Chondrocyte (in vitro differentiated cells): ENCODE results near the gene LUZP2. TPM values are rescaled to one million over a fixed set of nuclear protein-coding genes. Genes with fewer than 3 reads are reported as not detected.
A peak's percentile ranks its signal among the peaks of the same experiment; 100 is the strongest.

Experiments
- DNase-seq: peaks from one replicate; pipeline ENCODE4 v3.0.0; 2021; ENCODE audit warnings: mixed read lengths, low spot score
- H3K27ac Mint-ChIP-seq: one replicate; pipeline ENCODE4 v1.8.0; 2021; ENCODE audit warnings: mild to moderate bottlenecking, moderate library complexity, mixed read lengths; ENCODE audit not compliant: unreplicated experiment
- H3K27me3 Mint-ChIP-seq: 2 replicates; pipeline ENCODE4 v1.8.0; 2021; ENCODE audit warnings: low read depth, mixed read lengths
- H3K36me3 Mint-ChIP-seq: 2 replicates; pipeline ENCODE4 v1.8.0; 2021; ENCODE audit warnings: low read depth, mixed read lengths
- H3K4me1 Mint-ChIP-seq: 2 replicates; pipeline ENCODE4 v1.8.0; 2021; ENCODE audit warnings: low read depth, mild to moderate bottlenecking, mixed read lengths
- H3K4me3 Mint-ChIP-seq: one replicate; pipeline ENCODE4 v1.8.0; 2021; ENCODE audit warnings: mild to moderate bottlenecking, moderate library complexity, mixed read lengths; ENCODE audit not compliant: unreplicated experiment
- H3K9me3 Mint-ChIP-seq: 2 replicates; pipeline ENCODE4 v1.8.0; 2021; ENCODE audit warnings: low read depth, mixed read lengths
- long read RNA-seq: library from polyadenylated mRNA; stranded (forward); transcript quantifications from one replicate; pipeline ENCODE4 v2.0.0, GENCODE V29; 2021
- total RNA-seq: library from RNA; stranded (reverse); gene quantifications from 3 replicates; pipeline ENCODE4 v1.2.1, GENCODE V29; 2021
- TF ChIP-seq, protein P1 (sequence below): fragments of 200-600 bp; sonication (generic); IDR thresholded peaks from 2 replicates; pipeline ENCODE4 v1.5.0; 2021; ENCODE audit warnings: antibody characterized with exemption, mild to moderate bottlenecking, moderate library complexity

The LUZP2 gene
- total RNA-seq: 12.3 to 34.3 TPM (median 13.9 TPM) in 3 replicates
- long read RNA-seq, full-length matches to known transcripts: 1 of 3 reads
- long read RNA-seq, partial matches to known transcripts: 1 of 3 reads
- long read RNA-seq, other reads (novel, unspliced or antisense): 1 of 3 reads

DNA sequence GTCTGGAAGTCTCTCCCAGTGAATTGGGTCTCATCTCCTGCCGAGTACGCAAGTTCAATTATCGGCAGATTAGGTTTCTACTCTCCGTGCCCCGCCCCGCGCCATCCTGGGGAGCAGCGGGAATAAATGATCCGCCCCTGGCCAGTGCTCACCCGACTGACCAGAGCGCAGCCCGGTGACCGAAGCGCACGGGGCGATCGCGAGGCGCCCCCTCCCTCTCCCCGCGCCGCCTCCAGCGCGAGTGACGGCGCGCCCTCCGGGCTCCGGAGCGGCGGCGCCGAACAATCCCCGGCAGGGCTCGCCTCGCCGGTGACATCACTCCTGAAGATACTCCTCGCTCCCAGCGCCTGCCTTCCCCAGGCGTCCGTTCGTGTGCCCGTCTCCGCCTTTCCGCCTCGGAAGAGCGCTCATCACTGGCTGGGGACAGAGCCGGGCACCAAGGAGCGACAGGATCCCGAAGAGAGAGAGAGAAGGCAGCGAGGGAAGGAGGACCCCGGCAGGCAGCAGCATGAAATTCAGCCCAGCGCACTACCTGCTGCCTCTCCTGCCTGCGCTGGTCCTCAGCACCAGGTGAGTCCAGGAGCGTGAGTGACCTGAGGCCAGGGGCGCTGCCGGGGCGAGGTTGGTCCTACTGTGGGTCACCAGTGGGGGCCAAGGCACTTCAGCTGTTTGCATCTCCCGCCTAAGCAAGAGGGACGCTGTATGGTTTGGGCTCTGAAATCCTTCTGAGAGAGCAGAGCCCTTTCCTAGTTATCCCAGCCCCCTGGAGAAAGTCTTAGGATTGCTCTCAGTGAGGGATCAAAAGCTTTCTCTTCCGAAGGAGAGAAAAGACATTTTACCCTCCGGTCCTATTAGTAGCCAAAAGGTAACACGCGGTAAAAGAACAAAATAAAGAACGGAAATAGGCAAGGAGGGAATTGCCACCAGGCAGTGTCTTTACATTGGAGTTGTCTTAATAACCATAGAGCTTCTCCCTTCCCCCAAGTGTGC is at the start of gene LUZP2:
Gene LUZP2, plus strand, starts transcription at position 318 of the 990 bp plus-strand sequence.
- H3K27me3 Mint-ChIP-seq: peaks cover 14% of the 10 kb centered on the region
- peak within 1 kb of the TSS; percentile 64 for H3K27ac Mint-ChIP-seq
- DNase-seq: peak; percentile 83
- H3K4me1 Mint-ChIP-seq: peaks cover 18% of the 10 kb centered on the region
- H3K9me3 Mint-ChIP-seq: no peaks in the 10 kb centered on the region
- H3K36me3 Mint-ChIP-seq: no peaks in the 10 kb centered on the region
- H3K4me3 Mint-ChIP-seq: peak within 1 kb of the TSS; percentile 89
- TF ChIP-seq, protein P1, sequence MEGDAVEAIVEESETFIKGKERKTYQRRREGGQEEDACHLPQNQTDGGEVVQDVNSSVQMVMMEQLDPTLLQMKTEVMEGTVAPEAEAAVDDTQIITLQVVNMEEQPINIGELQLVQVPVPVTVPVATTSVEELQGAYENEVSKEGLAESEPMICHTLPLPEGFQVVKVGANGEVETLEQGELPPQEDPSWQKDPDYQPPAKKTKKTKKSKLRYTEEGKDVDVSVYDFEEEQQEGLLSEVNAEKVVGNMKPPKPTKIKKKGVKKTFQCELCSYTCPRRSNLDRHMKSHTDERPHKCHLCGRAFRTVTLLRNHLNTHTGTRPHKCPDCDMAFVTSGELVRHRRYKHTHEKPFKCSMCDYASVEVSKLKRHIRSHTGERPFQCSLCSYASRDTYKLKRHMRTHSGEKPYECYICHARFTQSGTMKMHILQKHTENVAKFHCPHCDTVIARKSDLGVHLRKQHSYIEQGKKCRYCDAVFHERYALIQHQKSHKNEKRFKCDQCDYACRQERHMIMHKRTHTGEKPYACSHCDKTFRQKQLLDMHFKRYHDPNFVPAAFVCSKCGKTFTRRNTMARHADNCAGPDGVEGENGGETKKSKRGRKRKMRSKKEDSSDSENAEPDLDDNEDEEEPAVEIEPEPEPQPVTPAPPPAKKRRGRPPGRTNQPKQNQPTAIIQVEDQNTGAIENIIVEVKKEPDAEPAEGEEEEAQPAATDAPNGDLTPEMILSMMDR: peak; percentile 64

DNA sequence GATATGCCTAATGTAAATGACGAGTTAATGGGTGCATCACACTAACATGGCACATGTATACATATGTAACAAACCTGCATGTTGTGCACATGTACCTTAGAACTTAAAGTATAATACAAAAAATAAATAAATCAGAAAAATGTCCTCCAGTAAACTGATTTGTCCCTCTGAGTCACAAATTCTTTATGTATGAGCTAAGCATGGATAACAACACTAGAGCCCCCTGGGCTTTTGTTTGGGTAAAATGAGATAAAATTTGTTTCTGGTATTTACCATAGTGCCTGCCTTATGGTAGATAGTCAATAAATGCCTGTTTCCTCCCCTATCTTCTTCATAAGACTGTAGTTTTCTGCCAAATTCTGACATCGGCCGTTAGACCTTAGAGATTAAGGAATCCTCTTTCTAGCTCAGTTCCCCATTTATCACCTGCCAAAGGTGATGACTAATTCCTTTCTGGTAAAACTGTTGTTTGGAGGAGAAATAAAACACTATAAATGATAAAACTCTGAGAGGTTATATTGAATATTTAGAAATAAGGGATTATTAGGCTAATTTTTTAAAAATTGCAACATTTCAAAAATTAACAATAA is 43.6 kb upstream of the LUZP2 start:
- no peak overlapping the region for H3K27ac Mint-ChIP-seq
- no peaks in the 10 kb centered on the region for H3K36me3 Mint-ChIP-seq
- H3K9me3 Mint-ChIP-seq: no peaks in the 10 kb centered on the region
- DNase-seq: no peak
- no peaks in the 10 kb centered on the region for H3K4me1 Mint-ChIP-seq
- no peak overlapping the region for H3K4me3 Mint-ChIP-seq
- H3K27me3 Mint-ChIP-seq: no peaks in the 10 kb centered on the region
- TF ChIP-seq, protein P1: no peak

DNA sequence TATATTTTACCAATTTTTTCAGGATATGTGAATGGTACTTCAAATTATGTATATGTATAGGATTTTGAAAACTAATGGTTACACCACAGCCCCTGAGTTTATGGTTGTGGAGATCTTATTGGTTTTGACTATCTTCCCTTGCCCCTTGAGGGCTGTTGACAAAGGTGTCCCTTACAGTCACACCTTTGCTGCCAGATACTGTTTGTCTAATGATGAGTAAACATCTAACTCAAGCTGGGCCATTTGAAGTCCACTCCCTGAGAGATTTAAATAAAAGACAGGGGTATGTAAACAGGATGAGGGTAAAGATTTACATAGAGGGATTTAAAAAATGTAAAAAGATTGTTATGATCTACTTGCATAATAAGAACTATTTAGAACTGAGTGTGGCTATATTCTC is 38.9 kb upstream of the LUZP2 start:
- Mint-ChIP-seq H3K9me3 (no peaks in the 10 kb centered on the region), H3K36me3 (no peaks in the 10 kb centered on the region), H3K27ac (no peak overlapping the region), H3K27me3 (no peaks in the 10 kb centered on the region), H3K4me3 (no peak overlapping the region), H3K4me1 (no peaks in the 10 kb centered on the region)
- no peak for DNase-seq
- TF ChIP-seq, protein P1: no peak

DNA sequence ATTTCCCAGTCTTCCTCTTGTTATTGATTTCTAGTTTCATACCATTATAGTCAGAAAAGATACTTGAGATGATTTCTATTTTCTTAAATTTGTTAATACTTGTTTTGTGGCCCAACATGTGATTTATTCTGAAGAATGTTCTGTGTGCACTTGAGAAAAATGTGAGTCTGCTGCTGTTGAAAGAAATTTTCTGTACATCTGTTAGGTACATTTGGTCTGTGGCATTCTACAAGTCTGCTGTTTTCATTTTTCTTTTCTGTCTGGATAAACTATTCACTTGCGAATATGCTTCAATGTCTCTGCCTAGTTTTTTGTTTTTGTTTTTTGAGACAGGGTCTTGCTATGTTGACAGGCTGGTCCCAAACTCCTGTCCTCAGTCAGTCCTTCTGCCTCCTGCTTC is 26.4 kb upstream of the LUZP2 start:
- Mint-ChIP-seq H3K27ac (no peak overlapping the region), H3K9me3 (peaks cover 16% of the 10 kb centered on the region)
- TF ChIP-seq, protein P1: no peak

DNA sequence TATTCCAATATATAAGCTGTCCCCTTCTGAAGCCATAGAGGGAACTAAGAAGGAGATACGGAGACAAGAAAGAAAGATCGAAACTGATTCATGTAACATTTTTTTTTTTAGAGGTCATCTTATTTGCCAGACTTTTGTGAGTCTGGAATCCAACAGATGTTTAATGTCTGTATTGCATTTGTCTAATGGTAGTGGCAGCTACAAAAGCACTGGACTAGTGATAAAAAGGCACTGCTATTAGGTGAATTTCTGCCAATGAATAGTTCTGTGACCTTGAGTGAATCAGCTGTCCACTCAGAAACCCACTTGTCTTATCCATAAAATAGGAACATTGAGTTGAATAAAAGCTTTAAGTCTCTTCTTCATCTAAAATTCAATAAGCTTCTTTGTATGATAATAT is 25.8 kb upstream of the LUZP2 start:
- TF ChIP-seq, protein P1: no peak
- H3K27me3 Mint-ChIP-seq: no peaks in the 10 kb centered on the region

More for the DNA sequence above, 26.4 kb upstream of the LUZP2 start:
- Mint-ChIP-seq H3K36me3 (peaks cover 1% of the 10 kb centered on the region), H3K27me3 (no peaks in the 10 kb centered on the region), H3K4me3 (no peak overlapping the region), H3K4me1 (no peaks in the 10 kb centered on the region)
- DNase-seq: no peak

More for the DNA sequence above, 25.8 kb upstream of the LUZP2 start:
- Mint-ChIP-seq H3K36me3 (peaks cover 1% of the 10 kb centered on the region), H3K9me3 (peaks cover 23% of the 10 kb centered on the region), H3K4me3 (no peak overlapping the region), H3K27ac (no peak overlapping the region), H3K4me1 (no peaks in the 10 kb centered on the region)
- DNase-seq: no peak
